GM12878 (cell line): ENCODE measurements around the gene ARHGAP45. TPM values are rescaled to one million over a fixed set of nuclear protein-coding genes. Genes with fewer than 3 reads are reported as not detected.
A peak's percentile ranks its signal among the peaks of the same experiment; 100 is the strongest.

Source experiments
- ATF7 ChIP-seq: fragments of 450-650 bp; IDR thresholded peaks from 2 replicates; pipeline ENCODE4 v1.6.1; 2016; ENCODE audit warnings: low read depth, mild to moderate bottlenecking
- LARP7 ChIP-seq: fragments of 450-650 bp; IDR thresholded peaks from 2 replicates; pipeline ENCODE4 v1.6.1; 2017; ENCODE audit warnings: mild to moderate bottlenecking
- NR2F1 ChIP-seq: fragments of 450-650 bp; conservative IDR thresholded peaks from 2 replicates; pipeline ENCODE4 v1.6.1; 2017; ENCODE audit warnings: mild to moderate bottlenecking
- NRF1 ChIP-seq: conservative IDR thresholded peaks from 2 replicates; pipeline ENCODE4 v1.6.1; 2011; ENCODE audit warnings: mild to moderate bottlenecking, low read depth, low read length, improper control_type of control experiment
- PAX5 ChIP-seq: IDR thresholded peaks from 2 replicates; pipeline ENCODE4 v1.6.1; 2011; ENCODE audit warnings: low read depth, low read length, borderline replicate concordance
- PAX8 ChIP-seq: fragments of 450-650 bp; IDR thresholded peaks from 2 replicates; pipeline ENCODE4 v1.6.1; 2017; ENCODE audit warnings: mild to moderate bottlenecking, moderate library complexity
- POLR2A ChIP-seq: IDR thresholded peaks from 2 replicates; pipeline ENCODE4 v1.6.1; 2011; ENCODE audit warnings: low read depth, mild to moderate bottlenecking, low read length
- POU2F2 ChIP-seq: IDR thresholded peaks from 3 replicates; pipeline ENCODE4 v1.6.1; 2011; ENCODE audit warnings: low read depth, mild to moderate bottlenecking, low read length, borderline replicate concordance
- RCOR1 ChIP-seq: conservative IDR thresholded peaks from 2 replicates; pipeline ENCODE4 v1.6.1; 2012; ENCODE audit warnings: low read depth, low read length, improper control_type of control experiment
- RFX5 ChIP-seq: IDR thresholded peaks from 2 replicates; pipeline ENCODE4 v1.6.1; 2011; ENCODE audit warnings: low read depth, low read length, improper control_type of control experiment
- SMARCA5 ChIP-seq: fragments of 450-650 bp; IDR thresholded peaks from 2 replicates; pipeline ENCODE4 v1.6.1; 2017; ENCODE audit warnings: mild to moderate bottlenecking
- TAF1 ChIP-seq: IDR thresholded peaks from 2 replicates; pipeline ENCODE4 v1.6.1; 2011; ENCODE audit warnings: mild to moderate bottlenecking, low read depth, low read length, borderline replicate concordance
- YY1 ChIP-seq: IDR thresholded peaks from 2 replicates; pipeline ENCODE4 v1.6.1; 2011; ENCODE audit warnings: low read depth, mild to moderate bottlenecking, low read length
- ZSCAN29 ChIP-seq: fragments of 450-650 bp; IDR thresholded peaks from 2 replicates; pipeline ENCODE4 v1.6.1; 2017; ENCODE audit warnings: mild to moderate bottlenecking, moderate library complexity
- polyA plus RNA-seq, 11 experiments: library from polyadenylated mRNA; depleted of rRNA in 4 of 11; unstranded in 6 of 11; stranded (reverse) in 5 of 11; fragments of >200 nt; fragmentation: Nextera tagmentation in 4 of 11; fragmentation: Illumina TruSeq in 1 of 11; extraction: Ambion mirVana in 4 of 11; extraction: Trizol in 1 of 11; gene quantifications; 1 replicate in 1 of 11; 2 replicates in 10 of 11; pipeline versions ENCODE4 v1.2.1 to v1.2.3, GENCODE V29; 2011 to 2016; ENCODE audit warnings: inconsistent platforms in 2 of 11, missing spikeins in 2 of 11, low read depth in 1 of 11
- total RNA-seq, 4 experiments: library from RNA; depleted of rRNA in 3 of 4; stranded (reverse); fragments of >200 nt in 3 of 4; fragmentation: Illumina TruSeq in 1 of 4; extraction: Trizol in 1 of 4; gene quantifications; 2 replicates each; pipeline versions ENCODE4 v1.2.1 to v1.2.3, GENCODE V29; 2013 to 2021
- TF ChIP-seq, protein P1 (sequence below), 3 experiments: IDR thresholded peaks in 2 of 3; conservative IDR thresholded peaks in 1 of 3; 2 replicates each; pipeline ENCODE4 v1.5.1; 2011; ENCODE audit warnings: low read depth in 3 of 3, low read length in 3 of 3, mild to moderate bottlenecking in 3 of 3, control low read depth in 2 of 3, moderate library complexity in 2 of 3, inconsistent platforms in 1 of 3, mixed read lengths in 1 of 3; ENCODE audit not compliant: control insufficient read depth in 2 of 3, insufficient read depth in 1 of 3; ENCODE audit errors: extremely low read depth in 1 of 3
- TF ChIP-seq, protein P2 (sequence below): fragments of 450-650 bp; IDR thresholded peaks from 2 replicates; pipeline ENCODE4 v1.6.1; 2017; ENCODE audit warnings: mild to moderate bottlenecking
- TF ChIP-seq, protein P3 (sequence below): fragments of 450-650 bp; IDR thresholded peaks from 2 replicates; pipeline ENCODE4 v1.6.1; 2017; ENCODE audit warnings: mild to moderate bottlenecking, low read depth, inconsistent platforms; ENCODE audit not compliant: poor library complexity, severe bottlenecking
- TF ChIP-seq, protein P4 (sequence below): fragments of 450-650 bp; IDR thresholded peaks from 2 replicates; pipeline ENCODE4 v1.6.1; 2017; ENCODE audit warnings: antibody characterized with exemption, mild to moderate bottlenecking, moderate library complexity
- TF ChIP-seq, protein P5 (sequence below): fragments of 150-350 bp; IDR thresholded peaks from 2 replicates; pipeline ENCODE4 v1.6.1; 2014; ENCODE audit warnings: mild to moderate bottlenecking, low read depth, low read length

ARHGAP45 gene
- total and polyA plus RNA-seq, 10 of the 15 experiments (the other 5 are each of a cell fraction or from before 2014, with no cell fraction given): 1.4 to 151 (median 59.9) TPM

DNA sequence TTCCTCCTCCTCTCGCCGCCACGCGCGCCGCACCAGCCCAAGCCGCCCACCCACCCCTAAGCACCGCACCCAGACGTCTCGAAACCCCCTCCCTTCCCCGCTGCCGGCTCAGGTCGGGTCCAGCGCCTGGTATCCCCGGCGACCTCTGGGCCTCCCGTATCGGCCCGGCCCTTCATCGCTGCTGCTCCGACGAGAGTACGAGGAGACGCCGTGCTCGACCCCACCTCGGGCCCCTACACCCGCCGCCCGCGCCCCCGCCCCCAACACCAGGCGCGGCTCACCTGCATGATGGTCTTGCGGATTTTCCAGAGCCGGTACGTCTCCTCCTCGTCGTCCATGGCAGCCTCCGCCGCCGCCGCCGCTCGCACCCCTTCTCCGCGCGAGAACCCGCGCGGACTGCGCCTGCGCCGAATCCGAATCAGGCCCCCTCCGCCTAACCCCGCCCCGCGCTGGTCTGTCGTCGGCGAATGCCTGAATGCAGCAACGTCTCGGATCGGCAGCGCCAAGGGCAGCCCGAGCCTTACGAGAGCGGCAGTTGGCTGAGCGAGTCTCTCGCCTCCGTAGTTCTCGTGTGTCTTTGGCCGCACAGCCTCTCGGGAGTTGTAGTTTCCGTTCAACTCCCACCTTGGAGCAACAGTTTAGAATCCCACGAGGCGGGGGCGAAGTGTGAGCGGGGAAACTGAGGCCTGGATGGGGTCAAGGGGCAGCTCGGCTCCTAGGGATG lies 28.2 kb downstream of the ARHGAP45 start, which contains the start of gene POLR2E (continued):
- TF ChIP-seq RCOR1: peak; percentile 95
- TF ChIP-seq POU2F2: peak; percentile 40; the same call in 1 of the 3 replicates
- TF ChIP-seq, protein P1, sequence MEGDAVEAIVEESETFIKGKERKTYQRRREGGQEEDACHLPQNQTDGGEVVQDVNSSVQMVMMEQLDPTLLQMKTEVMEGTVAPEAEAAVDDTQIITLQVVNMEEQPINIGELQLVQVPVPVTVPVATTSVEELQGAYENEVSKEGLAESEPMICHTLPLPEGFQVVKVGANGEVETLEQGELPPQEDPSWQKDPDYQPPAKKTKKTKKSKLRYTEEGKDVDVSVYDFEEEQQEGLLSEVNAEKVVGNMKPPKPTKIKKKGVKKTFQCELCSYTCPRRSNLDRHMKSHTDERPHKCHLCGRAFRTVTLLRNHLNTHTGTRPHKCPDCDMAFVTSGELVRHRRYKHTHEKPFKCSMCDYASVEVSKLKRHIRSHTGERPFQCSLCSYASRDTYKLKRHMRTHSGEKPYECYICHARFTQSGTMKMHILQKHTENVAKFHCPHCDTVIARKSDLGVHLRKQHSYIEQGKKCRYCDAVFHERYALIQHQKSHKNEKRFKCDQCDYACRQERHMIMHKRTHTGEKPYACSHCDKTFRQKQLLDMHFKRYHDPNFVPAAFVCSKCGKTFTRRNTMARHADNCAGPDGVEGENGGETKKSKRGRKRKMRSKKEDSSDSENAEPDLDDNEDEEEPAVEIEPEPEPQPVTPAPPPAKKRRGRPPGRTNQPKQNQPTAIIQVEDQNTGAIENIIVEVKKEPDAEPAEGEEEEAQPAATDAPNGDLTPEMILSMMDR (IDR thresholded peaks at IDR 0.05 in 2 of 3, conservative IDR thresholded peaks at IDR 0.05 in 1 of 3; ENCODE audit: control insufficient read depth in 2 of 3, extremely low read depth in 1 of 3, insufficient read depth in 1 of 3, low read depth in 3 of 3, low read length in 3 of 3): no peak
- peak; percentile 69; the same call in 1 of the 2 replicates for TF ChIP-seq TAF1
- TF ChIP-seq, protein P2, sequence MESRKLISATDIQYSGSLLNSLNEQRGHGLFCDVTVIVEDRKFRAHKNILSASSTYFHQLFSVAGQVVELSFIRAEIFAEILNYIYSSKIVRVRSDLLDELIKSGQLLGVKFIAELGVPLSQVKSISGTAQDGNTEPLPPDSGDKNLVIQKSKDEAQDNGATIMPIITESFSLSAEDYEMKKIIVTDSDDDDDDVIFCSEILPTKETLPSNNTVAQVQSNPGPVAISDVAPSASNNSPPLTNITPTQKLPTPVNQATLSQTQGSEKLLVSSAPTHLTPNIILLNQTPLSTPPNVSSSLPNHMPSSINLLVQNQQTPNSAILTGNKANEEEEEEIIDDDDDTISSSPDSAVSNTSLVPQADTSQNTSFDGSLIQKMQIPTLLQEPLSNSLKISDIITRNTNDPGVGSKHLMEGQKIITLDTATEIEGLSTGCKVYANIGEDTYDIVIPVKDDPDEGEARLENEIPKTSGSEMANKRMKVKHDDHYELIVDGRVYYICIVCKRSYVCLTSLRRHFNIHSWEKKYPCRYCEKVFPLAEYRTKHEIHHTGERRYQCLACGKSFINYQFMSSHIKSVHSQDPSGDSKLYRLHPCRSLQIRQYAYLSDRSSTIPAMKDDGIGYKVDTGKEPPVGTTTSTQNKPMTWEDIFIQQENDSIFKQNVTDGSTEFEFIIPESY: peak; percentile 63; the same call in 1 of the 2 replicates
- no peak for TF ChIP-seq NR2F1
- 0 out of 2 replicates have a peak, but pooled peaks have one; percentile 22 for TF ChIP-seq NRF1
- no peak for TF ChIP-seq SMARCA5
- peak; percentile 90 for TF ChIP-seq POLR2A
- TF ChIP-seq PAX5: peak; percentile 44; the same call in 1 of the 2 replicates
- TF ChIP-seq LARP7: peak; percentile 73; the same call in 1 of the 2 replicates
- no peak; the same call in 1 of the 2 replicates for TF ChIP-seq ATF7
- TF ChIP-seq, protein P3, sequence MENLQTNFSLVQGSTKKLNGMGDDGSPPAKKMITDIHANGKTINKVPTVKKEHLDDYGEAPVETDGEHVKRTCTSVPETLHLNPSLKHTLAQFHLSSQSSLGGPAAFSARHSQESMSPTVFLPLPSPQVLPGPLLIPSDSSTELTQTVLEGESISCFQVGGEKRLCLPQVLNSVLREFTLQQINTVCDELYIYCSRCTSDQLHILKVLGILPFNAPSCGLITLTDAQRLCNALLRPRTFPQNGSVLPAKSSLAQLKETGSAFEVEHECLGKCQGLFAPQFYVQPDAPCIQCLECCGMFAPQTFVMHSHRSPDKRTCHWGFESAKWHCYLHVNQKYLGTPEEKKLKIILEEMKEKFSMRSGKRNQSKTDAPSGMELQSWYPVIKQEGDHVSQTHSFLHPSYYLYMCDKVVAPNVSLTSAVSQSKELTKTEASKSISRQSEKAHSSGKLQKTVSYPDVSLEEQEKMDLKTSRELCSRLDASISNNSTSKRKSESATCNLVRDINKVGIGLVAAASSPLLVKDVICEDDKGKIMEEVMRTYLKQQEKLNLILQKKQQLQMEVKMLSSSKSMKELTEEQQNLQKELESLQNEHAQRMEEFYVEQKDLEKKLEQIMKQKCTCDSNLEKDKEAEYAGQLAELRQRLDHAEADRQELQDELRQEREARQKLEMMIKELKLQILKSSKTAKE: no peak
- peak; percentile 78; the same call in 1 of the 2 replicates for TF ChIP-seq YY1
- TF ChIP-seq, protein P4, sequence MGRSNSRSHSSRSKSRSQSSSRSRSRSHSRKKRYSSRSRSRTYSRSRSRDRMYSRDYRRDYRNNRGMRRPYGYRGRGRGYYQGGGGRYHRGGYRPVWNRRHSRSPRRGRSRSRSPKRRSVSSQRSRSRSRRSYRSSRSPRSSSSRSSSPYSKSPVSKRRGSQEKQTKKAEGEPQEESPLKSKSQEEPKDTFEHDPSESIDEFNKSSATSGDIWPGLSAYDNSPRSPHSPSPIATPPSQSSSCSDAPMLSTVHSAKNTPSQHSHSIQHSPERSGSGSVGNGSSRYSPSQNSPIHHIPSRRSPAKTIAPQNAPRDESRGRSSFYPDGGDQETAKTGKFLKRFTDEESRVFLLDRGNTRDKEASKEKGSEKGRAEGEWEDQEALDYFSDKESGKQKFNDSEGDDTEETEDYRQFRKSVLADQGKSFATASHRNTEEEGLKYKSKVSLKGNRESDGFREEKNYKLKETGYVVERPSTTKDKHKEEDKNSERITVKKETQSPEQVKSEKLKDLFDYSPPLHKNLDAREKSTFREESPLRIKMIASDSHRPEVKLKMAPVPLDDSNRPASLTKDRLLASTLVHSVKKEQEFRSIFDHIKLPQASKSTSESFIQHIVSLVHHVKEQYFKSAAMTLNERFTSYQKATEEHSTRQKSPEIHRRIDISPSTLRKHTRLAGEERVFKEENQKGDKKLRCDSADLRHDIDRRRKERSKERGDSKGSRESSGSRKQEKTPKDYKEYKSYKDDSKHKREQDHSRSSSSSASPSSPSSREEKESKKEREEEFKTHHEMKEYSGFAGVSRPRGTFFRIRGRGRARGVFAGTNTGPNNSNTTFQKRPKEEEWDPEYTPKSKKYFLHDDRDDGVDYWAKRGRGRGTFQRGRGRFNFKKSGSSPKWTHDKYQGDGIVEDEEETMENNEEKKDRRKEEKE: no peak
- TF ChIP-seq PAX8: no peak
- 0 out of 2 replicates have a peak, but pooled peaks have one; percentile 10 for TF ChIP-seq RFX5
- no peak for TF ChIP-seq ZSCAN29
- TF ChIP-seq, protein P5, sequence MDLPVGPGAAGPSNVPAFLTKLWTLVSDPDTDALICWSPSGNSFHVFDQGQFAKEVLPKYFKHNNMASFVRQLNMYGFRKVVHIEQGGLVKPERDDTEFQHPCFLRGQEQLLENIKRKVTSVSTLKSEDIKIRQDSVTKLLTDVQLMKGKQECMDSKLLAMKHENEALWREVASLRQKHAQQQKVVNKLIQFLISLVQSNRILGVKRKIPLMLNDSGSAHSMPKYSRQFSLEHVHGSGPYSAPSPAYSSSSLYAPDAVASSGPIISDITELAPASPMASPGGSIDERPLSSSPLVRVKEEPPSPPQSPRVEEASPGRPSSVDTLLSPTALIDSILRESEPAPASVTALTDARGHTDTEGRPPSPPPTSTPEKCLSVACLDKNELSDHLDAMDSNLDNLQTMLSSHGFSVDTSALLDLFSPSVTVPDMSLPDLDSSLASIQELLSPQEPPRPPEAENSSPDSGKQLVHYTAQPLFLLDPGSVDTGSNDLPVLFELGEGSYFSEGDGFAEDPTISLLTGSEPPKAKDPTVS: no peak
